Panc1 (cell line): ENCODE measurements around the gene CTNNBIP1. TPM values are rescaled to one million over a fixed set of nuclear protein-coding genes. Genes with fewer than 3 reads are reported as not detected.

Source experiments
- ATAC-seq: fragments of 200-7000 bp; cut with Tn5 transposase; 2 replicates; pipeline ENCODE4 v1.9.1; 2020; ENCODE audit warnings: mild to moderate bottlenecking, moderate library complexity
- BruUV-seq: library from RNA; stranded (reverse); fragments of 400-500 nt; replicated peaks from 2 replicates; lab custom pipeline; 2021; lab: Mats Ljungman, UMichigan
- CTCF ChIA-PET: fragments of 300-600 bp; sonication (Branson Sonifier 250); formaldehyde crosslinking; loops from one replicate; lab custom pipeline; 2022; ENCODE audit warnings: antibody characterized with exemption; lab: Charles Lee
- POLR2A ChIA-PET: fragments of 300-600 bp; sonication (Branson Sonifier 250); formaldehyde crosslinking; loops from one replicate; lab custom pipeline; 2022; ENCODE audit warnings: antibody characterized with exemption; lab: Charles Lee
- DNase-seq: peaks from one replicate; pipeline ENCODE4 v3.0.0-alpha.2; 2010; ENCODE audit warnings: low read depth, low spot score
- H3K27ac ChIP-seq: 2 replicates; pipeline ENCODE4 v1.5.1; 2011; ENCODE audit warnings: mild to moderate bottlenecking, low read length, inconsistent platforms
- H3K27me3 ChIP-seq: fragments of 200-500 bp; sonication (Bioruptor generic); 2 replicates; pipeline ENCODE4 v1.6.0; 2014; ENCODE audit warnings: low read length, inconsistent platforms; ENCODE audit not compliant: control insufficient read depth, insufficient read depth
- H3K36me3 ChIP-seq: fragments of 200-500 bp; sonication (Bioruptor generic); 2 replicates; pipeline ENCODE4 v1.5.1; 2014; ENCODE audit warnings: inconsistent platforms, mild to moderate bottlenecking, low read length, moderate library complexity; ENCODE audit not compliant: control insufficient read depth, insufficient read depth
- H3K4me1 ChIP-seq: 2 replicates; pipeline ENCODE4 v1.5.1; 2011; ENCODE audit warnings: inconsistent platforms, mild to moderate bottlenecking, low read length, moderate library complexity; ENCODE audit not compliant: control insufficient read depth, insufficient read depth
- H3K4me3 ChIP-seq, 2 experiments: 2 replicates each; pipeline ENCODE4 v1.5.1; 2011 to 2012; ENCODE audit warnings: low read depth in 2 of 2, low read length in 2 of 2, mild to moderate bottlenecking in 2 of 2, inconsistent platforms in 1 of 2, moderate library complexity in 1 of 2
- H3K9me3 ChIP-seq: fragments of 200-500 bp; sonication (Bioruptor generic); 2 replicates; pipeline ENCODE4 v1.5.1; 2014; ENCODE audit warnings: low read depth, mild to moderate bottlenecking, inconsistent platforms, low read length, moderate library complexity; ENCODE audit not compliant: control insufficient read depth, insufficient read depth
- CTCF ChIP-seq: fragments of 450-650 bp; IDR thresholded peaks from 2 replicates; pipeline ENCODE4 v1.5.1; 2017; ENCODE audit warnings: mild to moderate bottlenecking
- POLR2AphosphoS5 ChIP-seq: IDR thresholded peaks from 2 replicates; pipeline ENCODE4 v1.6.1; 2012; ENCODE audit warnings: mild to moderate bottlenecking, low read depth, low read length, moderate library complexity
- REST ChIP-seq, 2 experiments: IDR thresholded peaks; 2 replicates each; pipeline ENCODE4 v1.6.1; 2011 to 2012; ENCODE audit warnings: low read depth in 2 of 2, control low read depth in 1 of 2, low read length in 1 of 2, mild to moderate bottlenecking in 1 of 2, moderate library complexity in 1 of 2; ENCODE audit not compliant: insufficient read depth in 1 of 2
- SIN3A ChIP-seq: IDR thresholded peaks from 2 replicates; pipeline ENCODE4 v1.6.1; 2012; ENCODE audit warnings: low read depth, mild to moderate bottlenecking, low read length, moderate library complexity, borderline replicate concordance; ENCODE audit not compliant: insufficient read depth
- TCF7L2 ChIP-seq: IDR thresholded peaks from 2 replicates; pipeline ENCODE4 v1.6.1; 2011; ENCODE audit warnings: mild to moderate bottlenecking, low read depth, low read length, inconsistent platforms
- in situ Hi-C: cut with HindIII; loops from 2 replicates; pipeline ENCODE4 v1.10.0; 2016; ENCODE audit warnings: low sequenced_read_pairs, low pct_unique_long_range_greater_than_20kb
- intact Hi-C: fragments of 100-400 bp; cut with micrococcal nuclease; formaldehyde crosslinking; loops from one replicate; pipeline ENCODE4 v1.10.0; 2022; ENCODE audit not compliant: unreplicated experiment
- total RNA-seq: library from RNA; stranded (reverse); gene quantifications from one replicate; pipeline ENCODE4 v1.2.1, GENCODE V29; 2021; ENCODE audit not compliant: unreplicated experiment

Gene CTNNBIP1
- total RNA-seq, 1 experiment from 2014 or later: 36.9 TPM

- Histone ChIP-seq H3K4me1 (peaks cover 15% of the 10 kb centered on the region), H3K36me3 (no peaks in the 10 kb centered on the region; the same call in 1 of the 2 replicates), H3K9me3 (no peaks in the 10 kb centered on the region), H3K4me3 (no peak overlapping the region), H3K27me3 (no peaks in the 10 kb centered on the region), H3K27ac (no peak overlapping the region)
- TF ChIP-seq CTCF: no peak
- no peak for TF ChIP-seq POLR2AphosphoS5
- TF ChIP-seq TCF7L2: no peak
- no peak for TF ChIP-seq SIN3A
- no peak for TF ChIP-seq REST (IDR thresholded peaks at IDR 0.05; ENCODE audit: insufficient read depth in 1 of 2, low read depth in 2 of 2, low read length in 1 of 2)
- ChIA-PET POLR2A (no interaction called here), CTCF (interaction anchor here (0.6 to 0.7 kb wide), 3 partner anchors 15 to 122 kb away, joined by 3 to 5 read pairs (median 4); no protein-coding TSS in a partner anchor)
- intact Hi-C loops (no loop called here), in situ Hi-C loops (no loop called here)
- no peak for ATAC-seq
- no peak for DNase-seq
- BruUV-seq: no TSS peak
Observed at GRCh38 chr1:9827558-9828185, 82.4 kb downstream of the CTNNBIP1 start.

GRCh38 chr1:9826616-9827015 lies 83.5 kb downstream of the CTNNBIP1 start:
- Histone ChIP-seq H3K9me3 (no peaks in the 10 kb centered on the region), H3K4me3 (no peak overlapping the region), H3K27me3 (no peaks in the 10 kb centered on the region), H3K27ac (no peak overlapping the region), H3K4me1 (peaks cover 24% of the 10 kb centered on the region), H3K36me3 (no peaks in the 10 kb centered on the region; the same call in 1 of the 2 replicates)
- DNase-seq (no peak), ATAC-seq (no peak)
- intact Hi-C loops (no loop called here), in situ Hi-C loops (no loop called here)
- no TSS peak for BruUV-seq
- ChIA-PET POLR2A (no interaction called here), CTCF (interaction anchor here (0.7 kb wide), 1 partner anchor 51 kb away, joined by 5 read pairs; no protein-coding TSS in a partner anchor)
- TF ChIP-seq POLR2AphosphoS5 (no peak), REST (IDR thresholded peaks at IDR 0.05; ENCODE audit: insufficient read depth in 1 of 2, low read depth in 2 of 2, low read length in 1 of 2) (no peak), CTCF (no peak), SIN3A (no peak), TCF7L2 (no peak)
